Parathyroid adenoma (tissue), 2 donors: ENCODE data around the gene ZXDC.

ENCODE experiments used
- H2AFZ ChIP-seq: fragments of 300-600 bp; sonication (generic); one replicate; pipeline ENCODE4 v1.7.0; 2017; ENCODE audit warnings: antibody characterized with exemption, mild to moderate bottlenecking
- H3K27ac ChIP-seq: fragments of 300-600 bp; sonication (generic); one replicate; pipeline ENCODE4 v1.7.0; 2017
- H3K27me3 ChIP-seq: fragments of 300-600 bp; sonication (generic); one replicate; pipeline ENCODE4 v1.7.0; 2017; ENCODE audit warnings: low read length; ENCODE audit not compliant: control insufficient read depth, insufficient read depth
- H3K36me3 ChIP-seq: fragments of 300-600 bp; sonication (generic); one replicate; pipeline ENCODE4 v1.7.0; 2017; ENCODE audit warnings: low read length; ENCODE audit not compliant: control insufficient read depth, insufficient read depth
- H3K4me1 ChIP-seq: fragments of 300-600 bp; sonication (generic); one replicate; pipeline ENCODE4 v1.7.0; 2017; ENCODE audit warnings: control low read depth
- H3K4me2 ChIP-seq: fragments of 300-600 bp; sonication (generic); one replicate; pipeline ENCODE4 v1.7.0; 2017; ENCODE audit warnings: low read length
- H3K4me3 ChIP-seq: fragments of 300-600 bp; sonication (generic); one replicate; pipeline ENCODE4 v1.7.0; 2017; ENCODE audit warnings: low read depth, low read length
- H3K79me2 ChIP-seq: fragments of 300-600 bp; sonication (generic); one replicate; pipeline ENCODE4 v1.7.0; 2017; ENCODE audit warnings: control low read depth
- H3K9ac ChIP-seq: fragments of 300-600 bp; sonication (generic); one replicate; pipeline ENCODE4 v1.7.0; 2017; ENCODE audit warnings: mild to moderate bottlenecking
- H3K9me3 ChIP-seq: fragments of 300-600 bp; sonication (generic); one replicate; pipeline ENCODE4 v1.7.0; 2017; ENCODE audit warnings: low read length; ENCODE audit not compliant: control insufficient read depth
- TF ChIP-seq, protein P1 (sequence below): fragments of 300-600 bp; sonication (generic); IDR thresholded peaks from one replicate; pipeline ENCODE4 v1.7.0; 2017; ENCODE audit warnings: antibody characterized with exemption, mild to moderate bottlenecking
- donor health status: primary hyperparathyroidism.

ZXDC gene

DNA sequence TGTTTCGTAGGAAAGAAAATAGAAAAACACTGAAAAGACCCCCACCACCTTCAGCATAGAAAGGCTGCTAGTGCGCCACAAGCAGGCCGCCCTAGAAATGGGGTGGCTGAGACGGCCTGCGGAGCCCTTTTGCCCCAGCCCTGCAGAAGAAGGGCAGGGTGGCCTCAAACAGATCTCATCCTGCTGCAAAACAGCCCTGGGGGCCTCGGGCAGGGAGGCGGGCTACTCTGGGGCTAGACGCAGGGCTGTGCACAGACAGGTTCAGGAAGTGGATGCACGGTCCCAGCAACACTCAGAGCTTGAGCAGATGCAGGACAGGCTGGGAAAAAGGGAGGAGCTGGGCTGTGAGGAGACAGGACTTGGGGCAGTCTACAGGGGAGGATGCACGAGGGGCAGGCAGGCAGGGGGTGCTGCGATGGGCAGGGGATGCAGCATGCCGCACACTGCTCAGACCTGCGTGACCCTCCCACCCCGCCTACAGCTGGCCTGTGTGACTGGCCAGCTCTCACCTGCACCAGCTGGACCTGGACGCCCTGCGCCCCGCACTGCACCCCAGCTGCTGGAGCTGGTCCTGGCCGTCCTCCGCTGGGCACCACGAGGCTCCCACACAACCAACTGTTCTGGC is 34.3 kb downstream of the ZXDC start:
- Histone ChIP-seq H3K4me3 (no peak overlapping the region), H3K27ac (no peak overlapping the region), H3K4me1 (no peaks in the 10 kb centered on the region), H3K27me3 (no peaks in the 10 kb centered on the region), H3K9me3 (no peaks in the 10 kb centered on the region), H3K4me2 (no peak overlapping the region), H3K36me3 (no peaks in the 10 kb centered on the region), H2AFZ (no peak overlapping the region), H3K79me2 (no peaks in the 10 kb centered on the region), H3K9ac (no peak overlapping the region)
- TF ChIP-seq, protein P1, sequence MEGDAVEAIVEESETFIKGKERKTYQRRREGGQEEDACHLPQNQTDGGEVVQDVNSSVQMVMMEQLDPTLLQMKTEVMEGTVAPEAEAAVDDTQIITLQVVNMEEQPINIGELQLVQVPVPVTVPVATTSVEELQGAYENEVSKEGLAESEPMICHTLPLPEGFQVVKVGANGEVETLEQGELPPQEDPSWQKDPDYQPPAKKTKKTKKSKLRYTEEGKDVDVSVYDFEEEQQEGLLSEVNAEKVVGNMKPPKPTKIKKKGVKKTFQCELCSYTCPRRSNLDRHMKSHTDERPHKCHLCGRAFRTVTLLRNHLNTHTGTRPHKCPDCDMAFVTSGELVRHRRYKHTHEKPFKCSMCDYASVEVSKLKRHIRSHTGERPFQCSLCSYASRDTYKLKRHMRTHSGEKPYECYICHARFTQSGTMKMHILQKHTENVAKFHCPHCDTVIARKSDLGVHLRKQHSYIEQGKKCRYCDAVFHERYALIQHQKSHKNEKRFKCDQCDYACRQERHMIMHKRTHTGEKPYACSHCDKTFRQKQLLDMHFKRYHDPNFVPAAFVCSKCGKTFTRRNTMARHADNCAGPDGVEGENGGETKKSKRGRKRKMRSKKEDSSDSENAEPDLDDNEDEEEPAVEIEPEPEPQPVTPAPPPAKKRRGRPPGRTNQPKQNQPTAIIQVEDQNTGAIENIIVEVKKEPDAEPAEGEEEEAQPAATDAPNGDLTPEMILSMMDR: no peak

DNA sequence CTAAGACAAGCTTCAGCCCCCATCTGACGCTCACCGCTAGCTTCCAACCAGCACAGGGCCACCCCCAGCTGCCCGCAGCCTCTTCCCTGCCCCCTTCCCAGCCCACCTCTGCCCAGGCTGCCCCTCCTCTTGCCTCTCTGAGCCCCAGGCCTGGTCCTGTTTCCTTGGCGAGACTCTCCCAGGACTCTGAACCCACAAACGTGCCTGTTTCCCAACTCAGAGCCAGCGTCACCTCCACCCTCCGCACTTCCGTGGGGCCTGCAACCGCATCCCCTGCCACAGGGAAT is 35.0 kb downstream of the ZXDC start:
- H3K9ac ChIP-seq: no peak overlapping the region
- no peak overlapping the region for H3K27ac ChIP-seq
- H2AFZ ChIP-seq: no peak overlapping the region
- no peaks in the 10 kb centered on the region for H3K4me1 ChIP-seq
- no peak overlapping the region for H3K4me3 ChIP-seq
- H3K9me3 ChIP-seq: no peaks in the 10 kb centered on the region
- no peaks in the 10 kb centered on the region for H3K36me3 ChIP-seq
- no peaks in the 10 kb centered on the region for H3K27me3 ChIP-seq
- TF ChIP-seq, protein P1: no peak
- H3K79me2 ChIP-seq: no peaks in the 10 kb centered on the region
- H3K4me2 ChIP-seq: no peak overlapping the region

DNA sequence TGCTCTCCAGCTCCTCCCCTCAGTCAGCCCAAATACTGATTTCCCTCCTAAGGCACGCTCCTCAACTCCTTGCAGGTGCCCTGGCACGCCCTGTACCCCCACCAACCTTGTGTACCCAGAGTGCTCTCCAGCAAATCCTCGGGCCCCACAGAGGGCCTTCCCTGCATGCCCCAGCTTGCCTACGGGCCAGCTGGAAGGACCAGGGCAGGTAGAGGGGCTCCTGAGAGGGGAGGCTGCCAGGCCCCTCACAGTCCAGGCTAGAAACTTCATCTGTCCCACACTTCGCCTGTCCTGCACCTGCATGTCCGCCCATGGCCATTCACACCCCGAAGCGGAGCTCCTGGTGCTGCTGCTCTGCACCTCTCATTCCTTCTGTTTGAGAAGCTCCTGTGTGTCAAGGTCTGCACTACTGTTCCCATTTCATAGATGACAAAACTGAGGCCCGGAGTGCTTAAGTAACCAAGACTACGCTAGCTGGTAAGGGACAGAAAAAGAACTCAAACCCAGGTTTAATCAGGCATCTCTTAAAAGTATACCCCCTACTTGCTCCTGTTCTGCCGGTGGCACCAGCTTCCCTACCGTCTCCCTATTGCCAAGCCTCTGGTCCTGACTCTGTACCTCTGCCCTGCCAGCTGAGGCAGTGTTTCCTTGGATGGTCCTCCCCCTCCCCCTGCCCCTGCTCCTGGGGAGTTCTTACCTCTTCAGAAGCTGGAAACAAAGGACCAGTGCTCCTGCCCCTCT is 35.6 kb downstream of the ZXDC start:
- H3K9me3 ChIP-seq: no peaks in the 10 kb centered on the region
- no peaks in the 10 kb centered on the region for H3K27me3 ChIP-seq
- H3K9ac ChIP-seq: no peak overlapping the region
- no peak overlapping the region for H3K27ac ChIP-seq
- no peak overlapping the region for H3K4me2 ChIP-seq
- no peak overlapping the region for H3K4me3 ChIP-seq
- H3K79me2 ChIP-seq: no peaks in the 10 kb centered on the region
- no peaks in the 10 kb centered on the region for H3K4me1 ChIP-seq
- no peaks in the 10 kb centered on the region for H3K36me3 ChIP-seq
- H2AFZ ChIP-seq: no peak overlapping the region
- TF ChIP-seq, protein P1: no peak

DNA sequence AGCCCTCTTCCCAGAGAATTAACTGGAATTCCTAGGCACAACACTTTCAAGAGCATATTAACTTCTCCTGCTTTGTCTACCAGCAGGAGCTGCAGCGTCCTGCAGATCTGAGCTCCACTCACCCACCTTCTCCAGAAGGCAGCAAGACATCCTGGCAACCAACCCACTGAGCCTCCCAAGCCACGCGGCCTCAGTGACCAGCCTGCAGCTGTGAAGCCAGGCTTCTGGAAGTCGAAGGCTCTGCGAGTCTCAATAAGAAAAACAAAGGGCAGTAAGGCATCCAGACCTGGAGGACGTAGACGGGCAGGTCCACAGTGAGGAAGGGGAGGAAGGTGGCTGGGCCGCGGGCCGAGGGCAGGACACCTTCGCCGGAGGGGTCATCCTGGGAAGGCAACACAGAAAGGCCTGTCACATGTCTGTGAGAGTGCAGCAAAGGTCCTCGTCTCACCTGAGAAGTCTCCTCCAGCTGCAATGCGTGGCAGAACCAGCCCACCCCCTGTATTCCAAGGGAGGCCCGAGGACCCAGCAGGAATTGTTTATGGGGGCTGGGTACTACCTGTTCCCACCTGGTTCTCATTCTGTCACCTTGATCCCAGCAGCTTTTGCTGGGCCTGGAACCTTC is 36.2 kb downstream of the ZXDC start:
- Histone ChIP-seq H2AFZ (no peak overlapping the region), H3K4me3 (no peak overlapping the region), H3K36me3 (no peaks in the 10 kb centered on the region), H3K27ac (no peak overlapping the region), H3K9ac (no peak overlapping the region), H3K9me3 (no peaks in the 10 kb centered on the region), H3K27me3 (no peaks in the 10 kb centered on the region), H3K4me1 (no peaks in the 10 kb centered on the region), H3K4me2 (no peak overlapping the region), H3K79me2 (no peaks in the 10 kb centered on the region)
- TF ChIP-seq, protein P1: no peak
